ENCODE measurements around the gene HOXB2.

- no peak for TF ChIP-seq CTCF (IDR thresholded peaks at IDR 0.05; ENCODE audit: poor library complexity, severe bottlenecking)
- no peak for TF ChIP-seq POLR2AphosphoS5 (IDR thresholded peaks at IDR 0.05)
- TF ChIP-seq EZH2 (IDR thresholded peaks at IDR 0.05; ENCODE audit: borderline replicate concordance, insufficient read depth, low read length, poor library complexity, severe bottlenecking): no peak
- TF ChIP-seq REST (IDR thresholded peaks at IDR 0.05; ENCODE audit: borderline replicate concordance): no peak
- TF ChIP-seq EP300 (conservative IDR thresholded peaks at IDR 0.05; ENCODE audit: poor library complexity, severe bottlenecking): no peak
- TF ChIP-seq MXI1 (conservative IDR thresholded peaks at IDR 0.05; ENCODE audit: poor library complexity, severe bottlenecking): no peak
- no peak for TF ChIP-seq RAD21 (conservative IDR thresholded peaks at IDR 0.05)
- no peak for TF ChIP-seq SMC3 (conservative IDR thresholded peaks at IDR 0.05; ENCODE audit: poor library complexity)
Measured at GRCh38 chr17:48499735-48500434, 45.0 kb downstream of the HOXB2 start.
